T-helper 9 cell (primary cell): ENCODE data around the gene ORM1.

ENCODE experiments used
- DNase-seq: peaks from one replicate; pipeline ENCODE4 v3.0.0-alpha.2; 2020

Gene ORM1

GRCh38 chr9:114287763-114288192 lies 35.1 kb upstream of the ORM1 start:
- DNase-seq, result no peak

- no peak for DNase-seq
Observed at GRCh38 chr9:114288193-114289091, 34.5 kb upstream of the ORM1 start.

DNA sequence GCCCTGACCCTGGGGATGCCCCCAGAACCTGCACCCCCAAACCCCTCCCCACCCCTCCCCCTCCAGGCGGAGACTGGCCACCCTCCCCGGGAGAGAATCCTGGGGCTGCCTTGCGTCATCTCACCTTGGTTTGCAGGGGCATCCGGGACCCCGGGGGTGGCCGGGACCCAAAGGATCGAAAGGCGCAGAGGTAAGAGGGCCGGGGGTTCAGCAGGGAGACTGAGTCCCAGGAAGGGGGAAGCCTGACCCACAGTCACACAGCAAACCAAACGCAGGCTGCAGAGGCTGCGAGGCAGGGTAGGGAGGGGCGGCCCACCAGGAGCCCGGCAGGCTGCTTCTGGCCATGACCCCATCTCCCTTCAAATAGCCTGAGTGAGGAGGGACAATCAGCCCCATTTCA lies 33.8 kb upstream of the ORM1 start:
- DNase-seq, result no peak

GRCh38 chr9:114289571-114290481 lies 33.1 kb upstream of the ORM1 start:
- no peak for DNase-seq

- DNase-seq, result no peak
Observed at GRCh38 chr9:114290561-114290986, 32.3 kb upstream of the ORM1 start.

DNA sequence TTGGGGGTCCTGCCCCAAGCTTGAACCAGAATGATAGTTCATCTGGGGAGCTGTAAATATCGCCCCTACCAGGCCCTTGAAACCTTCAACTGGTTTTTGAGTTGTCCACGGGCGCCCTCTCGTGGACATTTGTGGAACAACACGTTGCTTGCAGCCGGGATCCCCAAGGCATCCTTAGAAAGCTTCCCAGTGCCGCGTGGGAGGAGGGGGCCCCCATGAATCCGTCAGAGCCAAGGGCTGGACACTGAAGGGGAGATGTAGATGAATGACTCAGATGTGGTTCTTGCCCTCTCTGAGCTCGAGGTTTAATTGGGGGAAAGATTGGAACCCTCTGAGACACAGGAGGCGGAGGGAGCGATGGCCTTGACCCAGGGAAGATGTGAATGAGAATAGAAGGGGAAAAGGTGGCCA lies 31.8 kb upstream of the ORM1 start:
- peak; percentile 66 for DNase-seq

- DNase-seq, result no peak
Observed at GRCh38 chr9:114291886-114292590, 30.9 kb upstream of the ORM1 start.

GRCh38 chr9:114294664-114295063 lies 28.2 kb upstream of the ORM1 start:
- no peak for DNase-seq

GRCh38 chr9:114296338-114296737 lies 26.6 kb upstream of the ORM1 start:
- DNase-seq, result no peak

DNA sequence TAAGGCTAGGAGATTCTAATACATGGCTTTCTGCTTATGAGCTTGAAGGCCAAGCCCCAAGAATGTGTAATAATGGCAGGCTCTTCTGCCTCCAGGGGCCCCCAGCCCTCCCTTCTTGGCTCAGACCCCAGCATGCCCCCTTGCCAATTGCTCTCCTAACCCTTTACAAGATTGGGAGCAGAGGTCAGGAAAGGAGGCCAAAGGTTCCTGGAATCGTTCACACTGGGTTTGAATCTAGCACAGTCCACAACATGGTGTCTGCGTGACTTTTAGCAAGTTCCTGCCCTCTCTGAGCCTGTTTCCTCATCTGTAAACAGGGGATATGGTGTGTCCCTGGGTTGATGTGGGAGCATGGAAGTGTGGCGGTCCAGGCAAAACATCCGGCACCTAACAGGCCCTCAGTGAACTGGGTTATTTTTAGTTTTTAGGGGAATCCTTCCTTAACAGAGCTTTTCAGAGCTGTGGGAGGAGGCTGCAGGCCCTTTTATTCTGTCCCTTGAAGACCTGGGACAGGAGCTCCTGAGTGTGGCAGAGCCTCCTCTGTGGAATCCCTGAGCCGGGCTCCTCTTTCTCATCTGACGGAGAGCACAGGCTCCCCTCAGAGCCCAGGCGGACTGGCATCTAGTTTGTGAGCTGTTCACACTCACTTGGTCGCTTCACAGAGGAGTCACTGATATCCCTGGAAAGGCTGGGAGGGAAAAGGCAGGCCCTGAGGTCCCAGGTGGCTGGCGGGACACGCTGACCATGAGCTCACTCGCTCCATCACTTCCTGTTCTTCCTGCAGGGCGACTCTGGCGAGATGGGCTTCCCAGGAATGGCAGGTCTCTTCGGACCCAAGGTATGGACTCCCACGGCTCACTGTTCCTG lies 23.4 kb upstream of the ORM1 start:
- no peak for DNase-seq

GRCh38 chr9:114300153-114300845 lies 22.6 kb upstream of the ORM1 start:
- DNase-seq, result no peak

GRCh38 chr9:114300846-114301797 lies 21.8 kb upstream of the ORM1 start:
- DNase-seq, result no peak

- no peak for DNase-seq
Observed at GRCh38 chr9:114301798-114302565, 20.9 kb upstream of the ORM1 start.

- no peak for DNase-seq
Observed at GRCh38 chr9:114302727-114303126, 20.2 kb upstream of the ORM1 start.

DNA sequence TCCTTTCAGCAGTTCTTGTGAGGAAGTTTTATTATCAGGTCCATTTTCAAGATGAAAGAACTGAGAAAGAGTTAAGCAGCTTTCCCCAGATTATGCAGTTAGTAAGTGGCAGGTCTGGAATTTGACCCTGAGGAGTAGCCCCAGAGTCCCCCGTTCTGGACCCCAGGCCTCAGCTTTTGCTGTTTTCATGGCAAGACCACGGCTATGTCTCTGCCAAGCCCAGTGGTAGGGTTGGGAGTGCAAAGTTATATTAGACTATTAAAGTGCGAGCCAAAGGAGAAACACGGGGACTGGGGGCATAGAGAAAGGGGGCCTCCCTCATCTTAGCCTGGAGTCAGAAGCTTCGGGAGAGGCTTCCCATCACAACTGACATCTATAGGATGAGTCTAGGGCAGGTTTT lies 19.3 kb upstream of the ORM1 start:
- no peak for DNase-seq

DNA sequence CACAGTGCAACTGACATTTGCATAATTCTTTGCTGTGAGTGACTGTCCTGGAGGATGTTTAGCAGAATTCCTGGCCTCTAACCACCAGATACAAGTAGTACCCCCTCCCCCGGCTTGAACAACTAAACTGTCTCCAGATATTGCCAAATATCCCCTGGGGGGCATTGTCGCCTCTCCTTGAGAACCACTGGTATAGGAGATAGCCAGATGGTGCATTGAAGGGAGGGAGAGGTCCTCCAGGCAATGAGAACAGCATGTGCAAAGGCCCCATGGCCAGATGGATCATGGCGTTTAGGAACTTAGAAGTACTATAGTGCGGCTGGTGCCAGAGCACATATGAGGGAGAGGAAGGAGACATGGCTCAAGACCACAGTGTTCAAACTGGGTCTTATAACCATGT lies 18.9 kb upstream of the ORM1 start:
- no peak for DNase-seq

GRCh38 chr9:114304416-114305188 lies 18.3 kb upstream of the ORM1 start:
- DNase-seq, result no peak

DNA sequence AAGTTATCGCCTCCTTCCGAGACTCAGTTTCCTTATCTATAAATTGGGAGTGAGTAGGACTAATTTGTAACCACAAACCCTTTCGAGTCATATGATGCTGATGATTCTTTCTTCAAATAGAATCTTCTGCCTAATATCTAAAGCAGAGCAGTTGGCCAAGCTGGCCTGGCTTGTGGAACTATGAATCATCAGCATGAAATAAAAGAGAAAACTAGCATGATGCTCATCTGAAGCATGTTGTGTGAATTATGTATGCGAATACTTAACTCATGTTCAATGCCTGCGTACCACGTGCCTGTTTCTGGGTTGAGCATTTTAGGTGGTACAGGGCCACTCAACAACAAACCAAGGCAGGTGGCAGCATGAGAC lies 15.0 kb upstream of the ORM1 start:
- DNase-seq, result no peak
